Vagina (tissue), 2 donors: ENCODE measurements around the gene MSH3.

Experiments used
- POLR2A ChIP-seq, 2 donors: fragments of 450-650 bp; IDR thresholded peaks; one replicate each; pipeline ENCODE4 v1.6.1; 2017; ENCODE audit warnings: antibody characterized with exemption in 2 of 2, mild to moderate bottlenecking in 2 of 2, moderate library complexity in 2 of 2
- POLR2AphosphoS5 ChIP-seq, 2 donors: sonication (generic); formaldehyde crosslinking; IDR thresholded peaks; one replicate each; pipeline ENCODE4 v1.9.0; 2017; ENCODE audit warnings: antibody characterized with exemption in 2 of 2, mild to moderate bottlenecking in 2 of 2, low read depth in 1 of 2; ENCODE audit not compliant: insufficient read depth in 1 of 2
- TF ChIP-seq, protein P1 (sequence below), 3 experiments: fragments of 450-650 bp in 2 of 3; fragments of 200-600 bp in 1 of 3; sonication (generic) in 1 of 3; IDR thresholded peaks; one replicate each; pipeline ENCODE4 v1.5.1; 2017 to 2019; ENCODE audit warnings: antibody characterized with exemption in 3 of 3, mild to moderate bottlenecking in 2 of 3, moderate library complexity in 2 of 3

DNA sequence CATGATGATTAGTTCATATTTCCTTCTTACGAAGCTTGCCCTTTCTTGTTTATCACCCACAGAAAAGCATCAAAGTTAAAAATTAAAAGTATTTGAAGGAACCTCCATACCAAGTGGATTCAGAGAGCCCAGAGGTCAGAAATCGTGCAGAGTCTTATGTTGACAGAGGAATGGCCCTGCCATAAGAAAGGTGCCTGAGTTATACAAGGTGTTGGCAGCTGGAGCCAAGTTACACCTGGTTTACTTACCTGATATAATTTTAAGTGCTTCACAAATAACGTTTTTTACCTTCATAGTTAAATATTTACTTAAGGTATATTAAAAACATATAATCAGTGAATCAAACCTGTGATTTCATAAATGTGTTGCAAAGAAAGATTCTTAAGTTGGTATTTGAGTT is 42.6 kb downstream of the MSH3 start:
- TF ChIP-seq, protein P1, sequence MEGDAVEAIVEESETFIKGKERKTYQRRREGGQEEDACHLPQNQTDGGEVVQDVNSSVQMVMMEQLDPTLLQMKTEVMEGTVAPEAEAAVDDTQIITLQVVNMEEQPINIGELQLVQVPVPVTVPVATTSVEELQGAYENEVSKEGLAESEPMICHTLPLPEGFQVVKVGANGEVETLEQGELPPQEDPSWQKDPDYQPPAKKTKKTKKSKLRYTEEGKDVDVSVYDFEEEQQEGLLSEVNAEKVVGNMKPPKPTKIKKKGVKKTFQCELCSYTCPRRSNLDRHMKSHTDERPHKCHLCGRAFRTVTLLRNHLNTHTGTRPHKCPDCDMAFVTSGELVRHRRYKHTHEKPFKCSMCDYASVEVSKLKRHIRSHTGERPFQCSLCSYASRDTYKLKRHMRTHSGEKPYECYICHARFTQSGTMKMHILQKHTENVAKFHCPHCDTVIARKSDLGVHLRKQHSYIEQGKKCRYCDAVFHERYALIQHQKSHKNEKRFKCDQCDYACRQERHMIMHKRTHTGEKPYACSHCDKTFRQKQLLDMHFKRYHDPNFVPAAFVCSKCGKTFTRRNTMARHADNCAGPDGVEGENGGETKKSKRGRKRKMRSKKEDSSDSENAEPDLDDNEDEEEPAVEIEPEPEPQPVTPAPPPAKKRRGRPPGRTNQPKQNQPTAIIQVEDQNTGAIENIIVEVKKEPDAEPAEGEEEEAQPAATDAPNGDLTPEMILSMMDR (IDR thresholded peaks at IDR 0.05), result no peak
- no peak for TF ChIP-seq POLR2AphosphoS5 (IDR thresholded peaks at IDR 0.05; ENCODE audit: insufficient read depth in 1 of 2, low read depth in 1 of 2)
- TF ChIP-seq POLR2A (IDR thresholded peaks at IDR 0.05), result no peak
